Measurements from ENCODE around the gene HEBP2. TPM values are rescaled to one million over a fixed set of nuclear protein-coding genes. Genes with fewer than 3 reads are reported as not detected.

The HEBP2 gene
- total and polyA plus RNA-seq, 7 donors: 19.6 to 133 (median 83.9) TPM

- no peak overlapping the region for H3K4me3 ChIP-seq
- no peaks in the 10 kb centered on the region for H3K9me3 ChIP-seq
- intact Hi-C loops (cut with DNase I): no loop called here
- no peak for TF ChIP-seq CTCF (IDR thresholded peaks at IDR 0.05)
- H3K27me3 ChIP-seq (ENCODE audit: insufficient read depth in 3 of 3, low read length in 2 of 3): no peaks in the 10 kb centered on the region
- no peaks in the 10 kb centered on the region for H3K4me1 ChIP-seq
- ATAC-seq (no peak), DNase-seq (no peak)
- WGBS, 3 donors: 92 to 100% (median 96%) methylated on average over 3 of the region's 3 CpGs
- no peaks in the 10 kb centered on the region for H3K36me3 ChIP-seq (ENCODE audit: insufficient read depth in 1 of 2, low read depth in 1 of 2)
- H3K27ac ChIP-seq: no peak overlapping the region
Measured at GRCh38 chr6:138386897-138387296, 17.1 kb upstream of the HEBP2 start.

GRCh38 chr6:138387577-138388368, 16.2 kb upstream of the HEBP2 start:
- WGBS, 3 donors: 89 to 94% (median 91%) methylated on average over 8 of the region's 8 CpGs
- no peak for DNase-seq

GRCh38 chr6:138389551-138389950, 14.5 kb upstream of the HEBP2 start:
- Histone ChIP-seq H3K27me3 (ENCODE audit: insufficient read depth in 3 of 3, low read length in 2 of 3) (no peaks in the 10 kb centered on the region), H3K36me3 (ENCODE audit: insufficient read depth in 1 of 2, low read depth in 1 of 2) (no peaks in the 10 kb centered on the region), H3K27ac (no peak overlapping the region), H3K9me3 (no peaks in the 10 kb centered on the region), H3K4me1 (no peaks in the 10 kb centered on the region), H3K4me3 (no peak overlapping the region)
- no peak for TF ChIP-seq CTCF (IDR thresholded peaks at IDR 0.05)
- DNase-seq (no peak), ATAC-seq (no peak)
- intact Hi-C loops (cut with DNase I): no loop called here
- 85 to 91% (median 88%) methylated on average over 5 of the region's 5 CpGs for WGBS, 3 donors

More at GRCh38 chr6:138387577-138388368, 16.2 kb upstream of the HEBP2 start:
- intact Hi-C loops (cut with DNase I): no loop called here
- H3K9me3 ChIP-seq: no peaks in the 10 kb centered on the region
- H3K4me3 ChIP-seq: no peak overlapping the region
- ATAC-seq: no peak
- H3K4me1 ChIP-seq: no peaks in the 10 kb centered on the region
- no peak for TF ChIP-seq CTCF (IDR thresholded peaks at IDR 0.05)
- no peaks in the 10 kb centered on the region for H3K27me3 ChIP-seq (ENCODE audit: insufficient read depth in 3 of 3, low read length in 2 of 3)
- no peak overlapping the region for H3K27ac ChIP-seq
- H3K36me3 ChIP-seq (ENCODE audit: insufficient read depth in 1 of 2, low read depth in 1 of 2): no peaks in the 10 kb centered on the region

- no peak for TF ChIP-seq CTCF (IDR thresholded peaks at IDR 0.05)
- Histone ChIP-seq H3K36me3 (ENCODE audit: insufficient read depth in 1 of 2, low read depth in 1 of 2) (no peaks in the 10 kb centered on the region), H3K27me3 (ENCODE audit: insufficient read depth in 3 of 3, low read length in 2 of 3) (no peaks in the 10 kb centered on the region), H3K9me3 (no peaks in the 10 kb centered on the region), H3K4me3 (no peak overlapping the region), H3K4me1 (no peaks in the 10 kb centered on the region), H3K27ac (no peak overlapping the region)
- WGBS, 3 donors: 78 to 82% (median 80%) methylated on average over 5 of the region's 5 CpGs
- intact Hi-C loops (cut with DNase I): no loop called here
- ATAC-seq: no peak
- DNase-seq: no peak
Measured at GRCh38 chr6:138393871-138394783, 9.9 kb upstream of the HEBP2 start.

Measured in psoas muscle (tissue), 8 donors.